Astrocyte of the cerebellum (primary cell): ENCODE data around the gene MRS2.
"Not testable (repeated sequence)": the region's sequence is repeated elsewhere in the genome, so short reads cannot be mapped to it uniquely, and the experiment has no call there.

Experiments
- DNase-seq: peaks from one replicate; pipeline ENCODE4 v3.0.0-alpha.2; 2011; ENCODE audit warnings: low read depth
- H3K4me3 ChIP-seq: 2 replicates; pipeline ENCODE4 v1.5.1; 2011; ENCODE audit warnings: mild to moderate bottlenecking, low read depth, low read length, moderate library complexity
- in situ Hi-C: cut with HindIII; loops from 2 replicates; pipeline ENCODE4 v1.10.0; 2017; ENCODE audit warnings: low sequenced_read_pairs
- TF ChIP-seq, protein P1 (sequence below): IDR thresholded peaks from 2 replicates; pipeline ENCODE4 v1.5.1; 2012; ENCODE audit warnings: low read length, low read depth, moderate library complexity, mild to moderate bottlenecking; ENCODE audit errors: missing control alignments

MRS2 gene

DNA sequence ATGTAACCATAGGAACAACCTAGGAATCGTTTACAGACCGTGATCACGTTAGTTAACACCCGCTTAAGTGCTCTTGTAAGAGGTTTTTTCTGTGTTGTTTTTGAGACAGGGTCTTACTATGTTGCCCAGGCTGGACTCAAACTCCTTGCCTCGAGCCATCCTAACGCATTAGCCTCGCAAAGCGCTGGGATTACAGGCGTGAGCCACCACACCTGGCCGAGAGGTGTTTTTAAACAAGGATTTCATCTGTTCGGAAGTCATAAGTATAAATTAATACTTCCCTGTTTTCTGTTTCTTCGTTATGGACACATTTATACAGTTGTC lies 727 bp downstream of the MRS2 start:
- TF ChIP-seq, protein P1, sequence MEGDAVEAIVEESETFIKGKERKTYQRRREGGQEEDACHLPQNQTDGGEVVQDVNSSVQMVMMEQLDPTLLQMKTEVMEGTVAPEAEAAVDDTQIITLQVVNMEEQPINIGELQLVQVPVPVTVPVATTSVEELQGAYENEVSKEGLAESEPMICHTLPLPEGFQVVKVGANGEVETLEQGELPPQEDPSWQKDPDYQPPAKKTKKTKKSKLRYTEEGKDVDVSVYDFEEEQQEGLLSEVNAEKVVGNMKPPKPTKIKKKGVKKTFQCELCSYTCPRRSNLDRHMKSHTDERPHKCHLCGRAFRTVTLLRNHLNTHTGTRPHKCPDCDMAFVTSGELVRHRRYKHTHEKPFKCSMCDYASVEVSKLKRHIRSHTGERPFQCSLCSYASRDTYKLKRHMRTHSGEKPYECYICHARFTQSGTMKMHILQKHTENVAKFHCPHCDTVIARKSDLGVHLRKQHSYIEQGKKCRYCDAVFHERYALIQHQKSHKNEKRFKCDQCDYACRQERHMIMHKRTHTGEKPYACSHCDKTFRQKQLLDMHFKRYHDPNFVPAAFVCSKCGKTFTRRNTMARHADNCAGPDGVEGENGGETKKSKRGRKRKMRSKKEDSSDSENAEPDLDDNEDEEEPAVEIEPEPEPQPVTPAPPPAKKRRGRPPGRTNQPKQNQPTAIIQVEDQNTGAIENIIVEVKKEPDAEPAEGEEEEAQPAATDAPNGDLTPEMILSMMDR, result no peak
- no peak for DNase-seq
- H3K4me3 ChIP-seq, result peak overlapping the region; percentile 66
- in situ Hi-C loops, result no loop called here

DNA sequence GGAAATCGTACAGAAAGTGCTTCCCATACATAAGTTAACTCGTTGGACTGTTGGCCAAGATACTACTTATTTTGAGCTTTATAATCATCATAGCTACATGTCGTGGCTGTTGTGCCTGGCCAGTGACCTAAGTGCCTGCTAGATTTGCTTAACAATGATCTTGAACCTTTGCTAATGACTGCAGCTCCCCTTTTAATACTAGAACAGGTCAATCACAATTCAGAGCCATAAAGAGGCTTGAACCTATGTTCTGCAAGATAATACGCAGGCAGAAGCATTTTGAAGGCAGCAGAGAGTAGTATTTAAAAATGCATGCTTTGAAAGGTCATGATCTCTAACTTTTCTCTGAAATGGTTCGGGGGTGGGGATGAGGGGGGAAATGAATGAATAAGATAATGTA lies 2.5 kb downstream of the MRS2 start:
- TF ChIP-seq, protein P1, result no peak
- in situ Hi-C loops, result no loop called here
- no peak overlapping the region for H3K4me3 ChIP-seq
- DNase-seq, result no peak

DNA sequence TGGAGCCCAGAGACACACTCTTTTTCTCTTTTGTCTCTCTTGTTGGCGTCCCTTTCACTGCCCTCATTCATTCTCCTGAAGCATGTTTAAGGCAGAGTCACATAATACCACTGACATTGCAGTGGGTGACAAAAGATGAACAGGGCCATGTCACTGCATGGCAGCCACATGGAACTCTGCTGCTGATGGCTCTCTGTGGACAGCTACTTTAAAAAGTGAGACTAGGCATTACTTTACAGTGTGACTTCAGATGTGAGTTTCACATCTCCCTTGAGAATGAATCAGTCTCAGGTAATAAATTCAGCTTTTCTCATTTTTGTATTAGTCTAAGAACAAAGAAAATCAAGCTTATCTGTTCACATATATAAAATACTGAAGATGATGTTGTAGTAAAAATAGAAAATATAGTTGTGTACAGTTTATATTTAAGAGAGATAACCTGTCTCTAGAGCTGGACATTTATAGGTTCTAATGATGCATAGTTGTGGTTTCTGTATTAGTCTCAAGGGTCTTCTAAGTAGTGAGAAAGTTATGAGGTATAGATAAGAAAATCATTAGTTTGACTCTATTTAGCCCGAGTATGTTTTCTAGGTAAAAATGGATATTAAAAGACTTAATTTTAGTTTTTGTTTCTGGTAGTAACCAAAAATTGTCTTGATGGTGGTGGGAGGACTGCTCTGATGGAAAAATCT lies 6.1 kb downstream of the MRS2 start:
- no peak for DNase-seq
- in situ Hi-C loops, result no loop called here
- TF ChIP-seq, protein P1, result no peak

DNA sequence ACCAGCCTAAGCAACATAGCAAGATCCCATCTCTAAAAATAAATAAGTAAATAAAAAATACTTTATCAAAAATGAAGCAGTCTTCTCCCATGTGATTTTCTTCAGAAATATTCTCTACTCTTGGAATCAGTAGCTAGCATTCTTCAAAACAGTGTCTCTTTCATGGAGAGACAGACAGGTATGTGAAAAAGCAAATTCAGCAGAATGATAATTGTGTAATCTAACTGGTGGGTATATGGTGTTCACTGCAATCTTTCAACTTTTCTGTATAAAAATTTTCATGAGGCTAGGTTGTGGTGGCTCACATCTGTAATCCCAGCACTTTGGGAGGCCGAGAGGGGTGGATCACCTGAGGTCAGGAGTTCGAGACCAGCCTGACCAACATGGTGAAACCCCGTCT lies 7.9 kb downstream of the MRS2 start:
- in situ Hi-C loops, result no loop called here
- no peak overlapping the region for H3K4me3 ChIP-seq
- TF ChIP-seq, protein P1, result no peak
- no peak for DNase-seq

More for the DNA sequence above, 6.1 kb downstream of the MRS2 start:
- no peak overlapping the region for H3K4me3 ChIP-seq

DNA sequence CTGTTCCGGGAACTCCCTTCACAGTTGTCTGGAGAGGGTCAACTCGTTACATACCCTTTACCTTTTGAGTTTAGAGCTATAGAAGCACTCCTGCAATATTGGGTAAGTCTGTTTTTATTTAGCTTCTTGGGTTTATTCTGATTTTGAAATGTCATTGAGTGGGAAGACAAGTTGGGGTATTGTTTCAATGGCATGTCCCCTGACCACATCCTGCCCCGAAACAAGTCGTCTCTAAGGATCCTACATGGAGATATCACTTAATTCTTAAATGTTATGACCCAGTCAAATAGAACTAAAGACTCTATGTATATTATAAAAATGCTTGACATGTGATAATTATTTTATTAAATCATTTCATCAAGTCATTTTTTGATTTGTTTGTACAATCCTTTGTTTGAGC lies 9.6 kb downstream of the MRS2 start:
- in situ Hi-C loops, result no loop called here
- H3K4me3 ChIP-seq, result no peak overlapping the region
- TF ChIP-seq, protein P1, result no peak
- DNase-seq, result no peak

DNA sequence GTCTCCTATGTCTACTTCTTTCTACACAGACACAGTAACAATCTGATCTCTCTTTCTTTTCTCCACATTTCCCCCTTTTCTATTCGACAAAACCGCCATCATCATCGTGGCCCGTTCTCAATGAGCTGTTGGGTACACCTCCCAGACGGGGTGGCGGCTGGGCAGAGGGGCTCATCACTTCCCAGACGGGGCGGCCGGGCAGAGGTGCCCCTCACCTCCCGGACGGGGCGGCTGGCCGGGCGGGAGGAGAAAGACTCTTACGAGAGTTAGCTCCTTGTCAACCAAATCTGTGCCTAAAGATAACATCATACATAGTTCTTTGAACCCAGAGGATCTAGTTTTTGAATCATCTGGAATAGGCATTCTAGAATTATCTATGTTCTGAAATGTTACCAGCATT lies 11.8 kb downstream of the MRS2 start:
- H3K4me3 ChIP-seq, in situ Hi-C loops, DNase-seq: not testable (repeated sequence)

DNA sequence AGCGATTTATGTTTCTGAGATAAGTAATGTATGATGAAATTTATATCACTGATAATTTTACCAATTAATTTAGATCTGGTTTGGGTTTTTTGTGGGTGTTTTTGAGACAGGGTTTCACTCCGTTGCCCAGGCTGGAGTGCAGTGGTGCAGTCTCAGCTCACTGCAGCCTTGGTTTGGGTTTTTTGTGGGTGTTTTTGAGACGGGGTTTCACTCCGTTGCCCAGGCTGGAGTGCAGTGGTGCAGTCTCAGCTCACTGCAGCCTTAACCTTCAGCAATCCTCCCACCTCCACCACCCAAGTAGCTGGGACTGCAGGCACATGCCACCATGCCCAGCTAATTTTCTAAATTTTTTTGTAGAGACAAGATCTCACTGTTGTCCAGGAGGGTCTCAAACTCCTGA lies 13.0 kb downstream of the MRS2 start:
- in situ Hi-C loops, result no loop called here
- H3K4me3 ChIP-seq, result no peak overlapping the region
- TF ChIP-seq, protein P1, result no peak
- no peak for DNase-seq
